ENCODE measurements around the gene MRGPRD. TPM values are rescaled to one million over a fixed set of nuclear protein-coding genes. Genes with fewer than 3 reads are reported as not detected.

The MRGPRD gene
- total RNA-seq, 1 donor from 2014 or later = not detected

DNA sequence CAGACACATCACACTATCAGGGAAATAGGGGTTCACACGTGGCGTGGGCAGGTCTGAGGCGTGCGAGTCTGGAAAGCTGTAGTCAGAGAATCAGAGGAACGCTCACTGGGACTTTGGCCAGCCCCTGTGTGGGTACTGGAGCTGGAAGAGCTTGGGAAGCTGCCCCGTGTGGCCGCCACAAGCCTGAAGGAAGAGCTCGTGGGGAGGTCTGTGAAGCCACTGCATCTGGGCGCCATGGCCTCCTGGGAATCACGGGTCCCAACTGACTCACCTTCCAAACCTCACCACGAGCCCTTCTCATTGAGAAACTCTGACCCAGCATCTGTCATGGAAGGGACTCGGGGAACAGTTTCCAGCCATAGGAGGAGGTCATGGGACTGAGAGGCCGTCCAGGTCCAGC lies 38.1 kb upstream of the MRGPRD start:
- H3K4me3 Mint-ChIP-seq = no peak overlapping the region
- DNase-seq (ENCODE audit: extremely low spot score, unreplicated experiment) = no peak
- no peaks in the 10 kb centered on the region for H3K36me3 Mint-ChIP-seq
- TF ChIP-seq CTCF (conservative IDR thresholded peaks at IDR 0.05) = no peak
- H3K27ac Mint-ChIP-seq = no peak overlapping the region
- peaks cover 7% of the 10 kb centered on the region for H3K4me1 Mint-ChIP-seq (ENCODE audit: unreplicated experiment)
- H3K9me3 Mint-ChIP-seq = no peaks in the 10 kb centered on the region
- no peaks in the 10 kb centered on the region for H3K27me3 Mint-ChIP-seq

DNA sequence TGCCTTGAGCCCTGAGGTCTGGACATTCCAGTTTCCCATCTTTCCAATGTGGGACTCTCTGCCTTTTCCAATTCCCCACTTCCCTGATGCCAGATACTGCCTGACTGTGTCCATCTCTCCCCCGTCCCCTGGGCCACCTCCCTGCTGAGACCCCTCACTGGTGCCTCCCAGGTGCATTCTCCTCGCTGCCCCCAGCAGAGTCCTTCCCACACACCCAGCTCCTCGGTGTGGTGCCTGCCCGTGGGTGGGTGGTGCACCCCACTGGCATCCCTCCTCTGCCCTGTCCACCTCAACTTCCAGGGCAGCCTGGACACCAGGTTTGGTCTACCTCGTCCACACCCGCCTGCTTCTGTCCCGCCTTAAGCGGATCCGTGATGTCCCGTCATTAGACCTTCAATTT lies 37.2 kb upstream of the MRGPRD start:
- H3K27ac Mint-ChIP-seq = no peak overlapping the region
- DNase-seq (ENCODE audit: extremely low spot score, unreplicated experiment) = no peak
- H3K9me3 Mint-ChIP-seq = no peaks in the 10 kb centered on the region
- no peak overlapping the region for H3K4me3 Mint-ChIP-seq
- no peaks in the 10 kb centered on the region for H3K27me3 Mint-ChIP-seq
- TF ChIP-seq CTCF (conservative IDR thresholded peaks at IDR 0.05) = no peak
- H3K36me3 Mint-ChIP-seq = no peaks in the 10 kb centered on the region
- H3K4me1 Mint-ChIP-seq (ENCODE audit: unreplicated experiment) = peaks cover 7% of the 10 kb centered on the region

GRCh38 chr11:69014898-69015549 lies 34.2 kb upstream of the MRGPRD start:
- Mint-ChIP-seq H3K36me3 (no peaks in the 10 kb centered on the region), H3K27ac (no peak overlapping the region)
- no peak for TF ChIP-seq CTCF (conservative IDR thresholded peaks at IDR 0.05)

GRCh38 chr11:69014084-69014851 lies 33.5 kb upstream of the MRGPRD start:
- Mint-ChIP-seq H3K9me3 (no peaks in the 10 kb centered on the region), H3K27ac (no peak overlapping the region)

More at GRCh38 chr11:69014898-69015549, 34.2 kb upstream of the MRGPRD start:
- no peak for DNase-seq (ENCODE audit: extremely low spot score, unreplicated experiment)
- peaks cover 16% of the 10 kb centered on the region for H3K4me1 Mint-ChIP-seq (ENCODE audit: unreplicated experiment)
- H3K27me3 Mint-ChIP-seq = peaks cover 8% of the 10 kb centered on the region
- H3K4me3 Mint-ChIP-seq = no peak overlapping the region
- H3K9me3 Mint-ChIP-seq = no peaks in the 10 kb centered on the region

More at GRCh38 chr11:69014084-69014851, 33.5 kb upstream of the MRGPRD start:
- Mint-ChIP-seq H3K36me3 (no peaks in the 10 kb centered on the region), H3K27me3 (peaks cover 8% of the 10 kb centered on the region), H3K4me1 (ENCODE audit: unreplicated experiment) (peaks cover 16% of the 10 kb centered on the region), H3K4me3 (no peak overlapping the region)
- DNase-seq (ENCODE audit: extremely low spot score, unreplicated experiment) = no peak
- TF ChIP-seq CTCF (conservative IDR thresholded peaks at IDR 0.05) = no peak

Measured in type B pancreatic cell (in vitro differentiated cells).